ENCODE data around the gene PARP11. TPM values are rescaled to one million over a fixed set of nuclear protein-coding genes. Genes with fewer than 3 reads are reported as not detected.

PARP11 gene
- total RNA-seq, 2 donors from 2014 or later, result 2.8 to 11.4 TPM

GRCh38 chr12:3837049-3837448, 36.1 kb downstream of the PARP11 start:
- ATAC-seq (ENCODE audit: insufficient number of reproducible peaks, low FRiP score, low read depth) (no peak), DNase-seq (ENCODE audit: low spot score) (no peak)
- Histone ChIP-seq H3K4me3 (no peak overlapping the region), H3K27me3 (replicated peaks; ENCODE audit: insufficient read depth) (no peaks in the 10 kb centered on the region), H3K27ac (no peak overlapping the region), H3K36me3 (no peaks in the 10 kb centered on the region), H3K4me1 (ENCODE audit: control insufficient read depth in 1 of 2, low read depth in 2 of 2) (no peaks in the 10 kb centered on the region), H3K9me3 (no peaks in the 10 kb centered on the region)
- TF ChIP-seq CTCF (IDR thresholded peaks at IDR 0.05), result no peak

GRCh38 chr12:3836641-3837040, 36.6 kb downstream of the PARP11 start:
- H3K4me1 ChIP-seq (ENCODE audit: control insufficient read depth in 1 of 2, low read depth in 2 of 2), result no peaks in the 10 kb centered on the region
- no peak for TF ChIP-seq CTCF (IDR thresholded peaks at IDR 0.05)

GRCh38 chr12:3835914-3836313, 37.3 kb downstream of the PARP11 start:
- H3K27ac ChIP-seq, result no peak overlapping the region
- H3K9me3 ChIP-seq, result no peaks in the 10 kb centered on the region
- no peaks in the 10 kb centered on the region for H3K27me3 ChIP-seq (replicated peaks; ENCODE audit: insufficient read depth)
- no peak for TF ChIP-seq CTCF (IDR thresholded peaks at IDR 0.05)
- DNase-seq (ENCODE audit: low spot score), result no peak
- H3K4me1 ChIP-seq (ENCODE audit: control insufficient read depth in 1 of 2, low read depth in 2 of 2), result no peaks in the 10 kb centered on the region
- no peak for ATAC-seq (ENCODE audit: insufficient number of reproducible peaks, low FRiP score, low read depth)
- H3K4me3 ChIP-seq, result no peak overlapping the region
- H3K36me3 ChIP-seq, result no peaks in the 10 kb centered on the region

More at GRCh38 chr12:3836641-3837040, 36.6 kb downstream of the PARP11 start:
- no peaks in the 10 kb centered on the region for H3K9me3 ChIP-seq
- ATAC-seq (ENCODE audit: insufficient number of reproducible peaks, low FRiP score, low read depth) (no peak), DNase-seq (ENCODE audit: low spot score) (no peak)
- no peak overlapping the region for H3K4me3 ChIP-seq
- no peaks in the 10 kb centered on the region for H3K36me3 ChIP-seq
- no peaks in the 10 kb centered on the region for H3K27me3 ChIP-seq (replicated peaks; ENCODE audit: insufficient read depth)
- H3K27ac ChIP-seq, result no peak overlapping the region

- H3K27me3 ChIP-seq (replicated peaks; ENCODE audit: insufficient read depth), result no peaks in the 10 kb centered on the region
- no peak for TF ChIP-seq CTCF (IDR thresholded peaks at IDR 0.05)
- H3K27ac ChIP-seq, result no peak overlapping the region
- H3K4me1 ChIP-seq (ENCODE audit: control insufficient read depth in 1 of 2, low read depth in 2 of 2), result no peaks in the 10 kb centered on the region
- H3K4me3 ChIP-seq, result no peak overlapping the region
- ATAC-seq (ENCODE audit: insufficient number of reproducible peaks, low FRiP score, low read depth), result no peak
- H3K9me3 ChIP-seq, result no peaks in the 10 kb centered on the region
- no peaks in the 10 kb centered on the region for H3K36me3 ChIP-seq
- DNase-seq (ENCODE audit: low spot score), result no peak
Observed at GRCh38 chr12:3834774-3835173, 38.4 kb downstream of the PARP11 start.

GRCh38 chr12:3833670-3834310, 39.4 kb downstream of the PARP11 start:
- Histone ChIP-seq H3K4me3 (no peak overlapping the region), H3K27me3 (replicated peaks; ENCODE audit: insufficient read depth) (no peaks in the 10 kb centered on the region), H3K4me1 (ENCODE audit: control insufficient read depth in 1 of 2, low read depth in 2 of 2) (no peaks in the 10 kb centered on the region), H3K27ac (no peak overlapping the region), H3K36me3 (no peaks in the 10 kb centered on the region), H3K9me3 (no peaks in the 10 kb centered on the region)
- DNase-seq (ENCODE audit: low spot score), result no peak
- TF ChIP-seq CTCF (IDR thresholded peaks at IDR 0.05), result no peak
- no peak for ATAC-seq (ENCODE audit: insufficient number of reproducible peaks, low FRiP score, low read depth)
